ENCODE data around the gene PKP1.

DNA sequence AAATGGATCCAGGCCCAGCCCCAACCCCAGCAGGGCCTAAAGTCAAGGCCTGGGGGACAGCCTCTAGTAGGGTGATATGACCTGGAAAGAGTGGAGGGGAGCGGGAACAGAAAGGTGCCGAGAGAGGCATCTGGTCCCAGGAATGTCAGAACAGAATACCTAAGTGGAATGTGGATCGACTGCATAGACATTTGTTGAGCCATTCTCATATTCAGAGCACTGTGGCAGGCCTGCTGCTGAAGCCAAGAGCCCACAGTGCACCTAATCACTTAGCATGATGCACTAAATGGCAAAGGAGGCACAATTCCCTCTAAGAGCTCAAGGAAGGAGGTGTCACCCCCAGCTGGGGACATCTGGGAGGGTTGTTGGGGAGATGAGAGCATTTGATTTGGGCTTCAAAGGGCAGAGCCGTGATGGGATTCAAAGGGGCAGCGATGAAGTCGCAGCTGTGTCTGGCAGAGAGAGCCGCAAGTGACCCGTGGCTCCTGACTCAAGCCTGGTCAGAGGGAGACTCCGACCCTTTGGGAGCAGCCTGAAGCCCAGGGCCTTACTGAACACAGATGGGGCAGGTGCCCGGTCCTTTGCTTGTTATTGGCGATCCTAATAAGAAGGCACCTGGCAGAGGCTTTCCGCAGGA is 8.6 kb upstream of the PKP1 start:
- TF ChIP-seq SKIL (IDR thresholded peaks at IDR 0.05; ENCODE audit: low read depth, poor library complexity, severe bottlenecking): no peak
- TF ChIP-seq SIN3A (IDR thresholded peaks at IDR 0.05; ENCODE audit: low read depth, low read length): no peak
- no peak for TF ChIP-seq POLR2A (IDR thresholded peaks at IDR 0.05; ENCODE audit: low read depth, low read length)
- no peak for TF ChIP-seq JUNB (IDR thresholded peaks at IDR 0.05)
- no peak for TF ChIP-seq ZBTB11 (CRISPR knock-in tag; IDR thresholded peaks at IDR 0.05)
- no peak for TF ChIP-seq CTCF (IDR thresholded peaks at IDR 0.05 in 2 of 3, conservative IDR thresholded peaks at IDR 0.05 in 1 of 3; ENCODE audit: control insufficient read depth in 2 of 3, extremely low read depth in 1 of 3, insufficient read depth in 1 of 3, low read depth in 3 of 3, low read length in 3 of 3)
- no peak for TF ChIP-seq SMAD5 (IDR thresholded peaks at IDR 0.05; ENCODE audit: low read depth)
- TF ChIP-seq POLR2AphosphoS5 (IDR thresholded peaks at IDR 0.05; ENCODE audit: low read length): no peak
- TF ChIP-seq ZNF24 (IDR thresholded peaks at IDR 0.05): no peak
- no peak for TF ChIP-seq TCF12 (IDR thresholded peaks at IDR 0.05; ENCODE audit: low read depth, low read length)
